Activated T-cell treated with anti-CD3 and anti-CD28 coated beads for 4 hours (primary cell): ENCODE measurements around the gene IL10RA.
A peak's percentile ranks its signal among the peaks of the same experiment; 100 is the strongest.
"Not testable (repeated sequence)": the region's sequence is repeated elsewhere in the genome, so short reads cannot be mapped to it uniquely, and the experiment has no call there.

Source experiments
- DNase-seq: peaks from one replicate; pipeline ENCODE4 v3.0.0-alpha.2; 2020

IL10RA gene

GRCh38 chr11:117985953-117986887, at the start of gene IL10RA:
TSS of gene IL10RA (plus strand) at chr11:117986394. CDS start at chr11:117986468, 74 bp downstream.
- DNase-seq = peak; percentile 74

GRCh38 chr11:117936973-117937372, 49.2 kb upstream of the IL10RA start:
- DNase-seq = no peak

GRCh38 chr11:117940736-117941135, 45.5 kb upstream of the IL10RA start:
- no peak for DNase-seq

GRCh38 chr11:117941163-117941707, 45.0 kb upstream of the IL10RA start:
- DNase-seq = no peak

GRCh38 chr11:117941976-117942654, 44.1 kb upstream of the IL10RA start:
- no peak for DNase-seq

GRCh38 chr11:117944554-117944953, 41.6 kb upstream of the IL10RA start:
- DNase-seq = no peak

- no peak for DNase-seq
Measured at GRCh38 chr11:117945047-117945810, 41.0 kb upstream of the IL10RA start.

- DNase-seq = no peak
Measured at GRCh38 chr11:117946156-117946841, 39.9 kb upstream of the IL10RA start.

GRCh38 chr11:117946842-117947526, 39.2 kb upstream of the IL10RA start:
- peak; percentile 83 for DNase-seq

- not testable (repeated sequence) for DNase-seq
Measured at GRCh38 chr11:117947751-117948150, 38.4 kb upstream of the IL10RA start.

- DNase-seq = not testable (repeated sequence)
Measured at GRCh38 chr11:117948466-117948865, 37.7 kb upstream of the IL10RA start.

GRCh38 chr11:117949062-117949461, 37.1 kb upstream of the IL10RA start:
- DNase-seq = no peak

GRCh38 chr11:117950301-117950700, 35.9 kb upstream of the IL10RA start:
- DNase-seq = no peak

GRCh38 chr11:117950993-117951961, 34.9 kb upstream of the IL10RA start:
- DNase-seq = no peak

GRCh38 chr11:117953024-117953671, 33.0 kb upstream of the IL10RA start:
- DNase-seq = no peak

GRCh38 chr11:117958949-117959348, 27.2 kb upstream of the IL10RA start:
- DNase-seq = no peak

- no peak for DNase-seq
Measured at GRCh38 chr11:117959438-117960149, 26.6 kb upstream of the IL10RA start.

- no peak for DNase-seq
Measured at GRCh38 chr11:117960406-117960805, 25.8 kb upstream of the IL10RA start.

- no peak for DNase-seq
Measured at GRCh38 chr11:117961896-117962295, 24.3 kb upstream of the IL10RA start.
